ENCODE data around the gene UGCG.

DNA sequence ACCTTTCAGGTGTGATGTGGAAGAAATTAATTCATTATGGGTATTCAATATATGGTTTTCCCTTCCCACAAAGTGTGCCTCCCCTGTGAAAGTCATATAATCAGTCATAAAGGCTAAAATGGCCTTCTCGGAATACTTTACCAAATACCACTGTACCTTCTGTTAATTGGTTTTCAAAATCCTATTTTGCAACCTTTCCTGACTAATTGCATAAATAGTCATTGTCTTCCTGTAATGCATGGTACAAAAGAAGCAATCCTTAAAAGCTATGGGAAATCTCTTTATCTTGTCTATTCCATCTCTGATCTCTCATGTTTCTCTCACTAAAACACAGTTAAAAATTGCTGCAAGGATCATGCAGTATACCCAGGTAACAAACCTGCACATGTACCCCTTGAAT is 44.3 kb upstream of the UGCG start:
- TF ChIP-seq, protein P1, sequence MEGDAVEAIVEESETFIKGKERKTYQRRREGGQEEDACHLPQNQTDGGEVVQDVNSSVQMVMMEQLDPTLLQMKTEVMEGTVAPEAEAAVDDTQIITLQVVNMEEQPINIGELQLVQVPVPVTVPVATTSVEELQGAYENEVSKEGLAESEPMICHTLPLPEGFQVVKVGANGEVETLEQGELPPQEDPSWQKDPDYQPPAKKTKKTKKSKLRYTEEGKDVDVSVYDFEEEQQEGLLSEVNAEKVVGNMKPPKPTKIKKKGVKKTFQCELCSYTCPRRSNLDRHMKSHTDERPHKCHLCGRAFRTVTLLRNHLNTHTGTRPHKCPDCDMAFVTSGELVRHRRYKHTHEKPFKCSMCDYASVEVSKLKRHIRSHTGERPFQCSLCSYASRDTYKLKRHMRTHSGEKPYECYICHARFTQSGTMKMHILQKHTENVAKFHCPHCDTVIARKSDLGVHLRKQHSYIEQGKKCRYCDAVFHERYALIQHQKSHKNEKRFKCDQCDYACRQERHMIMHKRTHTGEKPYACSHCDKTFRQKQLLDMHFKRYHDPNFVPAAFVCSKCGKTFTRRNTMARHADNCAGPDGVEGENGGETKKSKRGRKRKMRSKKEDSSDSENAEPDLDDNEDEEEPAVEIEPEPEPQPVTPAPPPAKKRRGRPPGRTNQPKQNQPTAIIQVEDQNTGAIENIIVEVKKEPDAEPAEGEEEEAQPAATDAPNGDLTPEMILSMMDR (conservative IDR thresholded peaks at IDR 0.05 in 1 of 2, IDR thresholded peaks at IDR 0.05 in 1 of 2; ENCODE audit: low read depth in 1 of 2, low read length in 2 of 2) = no peak
- no peak for TF ChIP-seq EZH2 (IDR thresholded peaks at IDR 0.05; ENCODE audit: low read length, missing control alignments)

All from fibroblast of lung (primary cell).